ENCODE data around the gene ADAM22. TPM values are rescaled to one million over a fixed set of nuclear protein-coding genes. Genes with fewer than 3 reads are reported as not detected.

Gene ADAM22
- total RNA-seq, 1 donor from 2014 or later: 1.9 TPM

DNA sequence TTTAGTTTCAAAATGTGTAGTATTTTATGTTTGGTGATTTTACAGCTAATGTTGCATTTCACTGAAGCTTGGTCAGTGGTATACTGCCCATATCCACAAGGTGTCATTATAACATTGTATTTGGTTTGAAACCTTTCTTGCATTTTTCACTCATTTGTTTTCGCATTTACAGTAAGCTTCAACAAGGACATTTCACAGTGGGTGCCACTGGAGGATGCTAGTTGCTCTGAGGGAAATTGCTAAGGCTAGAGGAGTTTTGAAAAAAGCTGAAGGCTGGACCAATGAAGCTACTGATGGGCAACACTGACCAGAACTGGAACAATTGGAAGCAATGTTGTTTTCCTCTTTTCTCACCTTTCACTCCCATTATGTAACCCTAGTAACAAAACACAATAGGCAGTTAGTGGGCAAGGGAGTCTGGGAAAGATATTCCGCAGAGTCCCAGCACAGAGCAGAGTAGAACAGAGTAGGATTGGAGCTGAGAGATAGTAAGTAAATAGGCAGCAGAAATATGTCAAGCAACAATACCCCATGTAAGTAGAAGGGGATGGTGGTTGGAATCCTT, 309.4 kb downstream of the ADAM22 start:
- H3K4me1 ChIP-seq: peaks cover 5% of the 10 kb centered on the region
- no peak overlapping the region for H3K4me3 ChIP-seq
- intact Hi-C loops (cut with micrococcal nuclease): loop anchor here (5.0 kb wide), 1 partner anchor 114 kb away; no protein-coding TSS in a partner anchor
- TF ChIP-seq, protein P1, sequence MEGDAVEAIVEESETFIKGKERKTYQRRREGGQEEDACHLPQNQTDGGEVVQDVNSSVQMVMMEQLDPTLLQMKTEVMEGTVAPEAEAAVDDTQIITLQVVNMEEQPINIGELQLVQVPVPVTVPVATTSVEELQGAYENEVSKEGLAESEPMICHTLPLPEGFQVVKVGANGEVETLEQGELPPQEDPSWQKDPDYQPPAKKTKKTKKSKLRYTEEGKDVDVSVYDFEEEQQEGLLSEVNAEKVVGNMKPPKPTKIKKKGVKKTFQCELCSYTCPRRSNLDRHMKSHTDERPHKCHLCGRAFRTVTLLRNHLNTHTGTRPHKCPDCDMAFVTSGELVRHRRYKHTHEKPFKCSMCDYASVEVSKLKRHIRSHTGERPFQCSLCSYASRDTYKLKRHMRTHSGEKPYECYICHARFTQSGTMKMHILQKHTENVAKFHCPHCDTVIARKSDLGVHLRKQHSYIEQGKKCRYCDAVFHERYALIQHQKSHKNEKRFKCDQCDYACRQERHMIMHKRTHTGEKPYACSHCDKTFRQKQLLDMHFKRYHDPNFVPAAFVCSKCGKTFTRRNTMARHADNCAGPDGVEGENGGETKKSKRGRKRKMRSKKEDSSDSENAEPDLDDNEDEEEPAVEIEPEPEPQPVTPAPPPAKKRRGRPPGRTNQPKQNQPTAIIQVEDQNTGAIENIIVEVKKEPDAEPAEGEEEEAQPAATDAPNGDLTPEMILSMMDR (IDR thresholded peaks at IDR 0.05; ENCODE audit: borderline replicate concordance): peak; percentile 83
- H3K9me3 ChIP-seq (replicated peaks): peaks cover 13% of the 10 kb centered on the region
- H3K27me3 ChIP-seq (ENCODE audit: low read depth): no peaks in the 10 kb centered on the region
- no peak overlapping the region for H3K27ac ChIP-seq (replicated peaks)
- no peak for DNase-seq
- H3K36me3 ChIP-seq: no peaks in the 10 kb centered on the region

DNA sequence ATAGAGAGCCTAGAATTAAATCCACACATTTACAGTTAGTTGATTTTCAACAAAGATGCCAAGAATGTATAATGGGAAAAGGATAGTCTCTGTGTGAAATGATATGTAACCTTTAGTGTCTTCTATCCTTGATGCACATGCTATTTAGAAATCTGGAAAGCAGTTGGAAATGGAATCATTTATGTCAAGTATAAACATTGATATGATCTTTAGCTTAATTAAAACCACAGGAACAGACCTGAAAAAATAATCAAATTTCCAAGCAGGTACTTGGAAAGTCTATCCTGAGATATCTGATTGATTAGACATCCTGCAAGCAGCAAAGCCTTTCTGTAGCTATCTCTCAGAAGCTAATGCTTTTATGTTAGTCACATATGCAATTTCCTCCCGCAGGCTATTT, 310.2 kb downstream of the ADAM22 start:
- no peak for DNase-seq

More for the DNA sequence above, 310.2 kb downstream of the ADAM22 start:
- TF ChIP-seq, protein P1 (IDR thresholded peaks at IDR 0.05; ENCODE audit: borderline replicate concordance): no peak
- H3K27ac ChIP-seq (replicated peaks): no peak overlapping the region
- no peaks in the 10 kb centered on the region for H3K36me3 ChIP-seq
- no peaks in the 10 kb centered on the region for H3K27me3 ChIP-seq (ENCODE audit: low read depth)
- intact Hi-C loops (cut with micrococcal nuclease): loop anchor here (5.0 kb wide), 1 partner anchor 113 kb away; no protein-coding TSS in a partner anchor
- H3K4me3 ChIP-seq: no peak overlapping the region
- H3K9me3 ChIP-seq (replicated peaks): peaks cover 13% of the 10 kb centered on the region
- peaks cover 5% of the 10 kb centered on the region for H3K4me1 ChIP-seq

Other genes with a start within 250 kb of the ADAM22 start
- gene SLC25A40, start 57.9 kb upstream of the ADAM22 start, total RNA-seq: 27.0 TPM
- 1.3 TPM for gene DBF4, start 57.8 kb upstream of the ADAM22 start, total RNA-seq

Measured in left ventricle myocardium inferior (tissue), 1 donor.